Endodermal cell (in vitro differentiated cells): Measurements from ENCODE around the gene OPALIN. TPM values are rescaled to one million over a fixed set of nuclear protein-coding genes. Genes with fewer than 3 reads are reported as not detected.

Experiments
- DNase-seq: peaks from one replicate; pipeline ENCODE4 v3.0.0-alpha.2; 2017
- H3K27ac ChIP-seq: 2 replicates; pipeline ENCODE4 v1.5.1; 2013; ENCODE audit warnings: mild to moderate bottlenecking, low read depth, low read length, moderate library complexity
- H3K27me3 ChIP-seq: 2 replicates; pipeline ENCODE4 v1.6.1; 2013; ENCODE audit warnings: mild to moderate bottlenecking, low read length, moderate library complexity; ENCODE audit not compliant: insufficient read depth, control insufficient read depth, poor library complexity, severe bottlenecking
- H3K36me3 ChIP-seq: 2 replicates; pipeline ENCODE4 v1.7.0; 2013; ENCODE audit warnings: mild to moderate bottlenecking, low read length, moderate library complexity; ENCODE audit not compliant: control insufficient read depth, insufficient read depth
- H3K4me1 ChIP-seq: one replicate; pipeline ENCODE4 v1.7.0; 2013; ENCODE audit warnings: low read length; ENCODE audit not compliant: control insufficient read depth, insufficient read depth
- H3K4me3 ChIP-seq: 2 replicates; pipeline ENCODE4 v1.5.1; 2013; ENCODE audit warnings: mild to moderate bottlenecking, low read length, moderate library complexity
- H3K9ac ChIP-seq: 2 replicates; pipeline ENCODE4 v1.6.1; 2013; ENCODE audit warnings: mild to moderate bottlenecking, low read length, moderate library complexity; ENCODE audit not compliant: poor library complexity, severe bottlenecking; ENCODE audit errors: extremely low read depth
- H3K9me3 ChIP-seq: 2 replicates; pipeline ENCODE4 v1.6.1; 2013; ENCODE audit warnings: mild to moderate bottlenecking, low read length, moderate library complexity; ENCODE audit not compliant: control insufficient read depth
- H3K27ac Mint-ChIP-seq: 2 replicates; pipeline ENCODE4 v1.8.0; 2020; ENCODE audit warnings: mixed read lengths
- H3K27me3 Mint-ChIP-seq: 2 replicates; pipeline ENCODE4 v1.8.0; 2021; ENCODE audit warnings: mild to moderate bottlenecking, mixed read lengths; ENCODE audit not compliant: insufficient read depth
- H3K36me3 Mint-ChIP-seq: 2 replicates; pipeline ENCODE4 v1.8.0; 2020; ENCODE audit warnings: low read depth, mixed read lengths
- H3K4me1 Mint-ChIP-seq: 2 replicates; pipeline ENCODE4 v1.8.0; 2020; ENCODE audit warnings: mixed read lengths
- H3K4me3 Mint-ChIP-seq: 2 replicates; pipeline ENCODE4 v1.8.0; 2020; ENCODE audit warnings: mild to moderate bottlenecking, moderate library complexity, mixed read lengths
- H3K9me3 Mint-ChIP-seq: 2 replicates; pipeline ENCODE4 v1.8.0; 2020; ENCODE audit warnings: mild to moderate bottlenecking, mixed read lengths
- WGBS, 2 experiments: methylation state at CpG; one replicate each; pipeline versions ENCODE4 v1.1.5 to v1.1.7; 2013; ENCODE audit warnings: missing lambda C conversion rate in 2 of 2, mixed read lengths in 1 of 2; ENCODE audit not compliant: insufficient coverage in 1 of 2, insufficient read length in 1 of 2; 5-methylcytosine and 5-hydroxymethylcytosine counted together
- total RNA-seq, 2 donors: library from RNA; stranded (reverse); fragmentation: NEBNext Ultra II Directional in 1 of 2; extraction: Animal tissue kit (Norgen Biotek cat#: 25700) in 1 of 2; gene quantifications; 2 replicates in 1 of 2; 3 replicates in 1 of 2; pipeline ENCODE4 v1.2.1, GENCODE V29; 2021
- TF ChIP-seq, protein P1 (sequence below): fragments of 200-600 bp; sonication (generic); conservative IDR thresholded peaks from 2 replicates; pipeline ENCODE4 v1.5.0; 2021; ENCODE audit warnings: antibody characterized with exemption, mild to moderate bottlenecking

OPALIN gene
- total RNA-seq, 2 donors from 2014 or later, result not detected

DNA sequence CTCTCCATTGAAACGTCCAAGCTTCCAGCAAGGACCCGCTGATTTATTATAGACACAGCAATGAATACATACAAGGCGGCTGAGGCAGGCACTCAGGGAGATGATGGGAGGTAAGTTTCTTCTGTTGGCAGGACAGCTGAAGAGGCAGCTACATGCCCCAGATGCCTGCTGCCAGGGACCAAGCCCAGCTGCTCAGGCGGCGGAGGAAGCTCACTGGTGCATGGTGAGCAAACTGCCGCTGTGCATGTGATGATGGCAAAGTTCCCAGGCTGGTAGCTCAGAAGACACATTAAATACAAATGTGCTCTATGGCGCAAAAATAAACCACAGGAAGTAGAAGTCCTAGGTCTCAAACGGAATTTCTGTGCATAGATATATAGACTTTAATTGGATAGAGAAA lies 52.3 kb downstream of the OPALIN start:
- Histone ChIP-seq H3K4me1 (peaks cover 18% of the 10 kb centered on the region), H3K36me3 (no peaks in the 10 kb centered on the region), H3K27ac (no peak overlapping the region), H3K9me3 (no peaks in the 10 kb centered on the region), H3K9ac (no peak overlapping the region), H3K4me3 (no peak overlapping the region), H3K27me3 (no peaks in the 10 kb centered on the region)
- Mint-ChIP-seq H3K4me3 (no peak overlapping the region), H3K27ac (no peak overlapping the region), H3K36me3 (no peaks in the 10 kb centered on the region), H3K27me3 (no peaks in the 10 kb centered on the region), H3K4me1 (peaks cover 35% of the 10 kb centered on the region), H3K9me3 (no peaks in the 10 kb centered on the region)
- no peak for DNase-seq
- TF ChIP-seq, protein P1, sequence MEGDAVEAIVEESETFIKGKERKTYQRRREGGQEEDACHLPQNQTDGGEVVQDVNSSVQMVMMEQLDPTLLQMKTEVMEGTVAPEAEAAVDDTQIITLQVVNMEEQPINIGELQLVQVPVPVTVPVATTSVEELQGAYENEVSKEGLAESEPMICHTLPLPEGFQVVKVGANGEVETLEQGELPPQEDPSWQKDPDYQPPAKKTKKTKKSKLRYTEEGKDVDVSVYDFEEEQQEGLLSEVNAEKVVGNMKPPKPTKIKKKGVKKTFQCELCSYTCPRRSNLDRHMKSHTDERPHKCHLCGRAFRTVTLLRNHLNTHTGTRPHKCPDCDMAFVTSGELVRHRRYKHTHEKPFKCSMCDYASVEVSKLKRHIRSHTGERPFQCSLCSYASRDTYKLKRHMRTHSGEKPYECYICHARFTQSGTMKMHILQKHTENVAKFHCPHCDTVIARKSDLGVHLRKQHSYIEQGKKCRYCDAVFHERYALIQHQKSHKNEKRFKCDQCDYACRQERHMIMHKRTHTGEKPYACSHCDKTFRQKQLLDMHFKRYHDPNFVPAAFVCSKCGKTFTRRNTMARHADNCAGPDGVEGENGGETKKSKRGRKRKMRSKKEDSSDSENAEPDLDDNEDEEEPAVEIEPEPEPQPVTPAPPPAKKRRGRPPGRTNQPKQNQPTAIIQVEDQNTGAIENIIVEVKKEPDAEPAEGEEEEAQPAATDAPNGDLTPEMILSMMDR, result no peak
- WGBS, 2 experiments, result 92 to 93% methylated on average over 5 to 8 of the region's 8 CpGs

DNA sequence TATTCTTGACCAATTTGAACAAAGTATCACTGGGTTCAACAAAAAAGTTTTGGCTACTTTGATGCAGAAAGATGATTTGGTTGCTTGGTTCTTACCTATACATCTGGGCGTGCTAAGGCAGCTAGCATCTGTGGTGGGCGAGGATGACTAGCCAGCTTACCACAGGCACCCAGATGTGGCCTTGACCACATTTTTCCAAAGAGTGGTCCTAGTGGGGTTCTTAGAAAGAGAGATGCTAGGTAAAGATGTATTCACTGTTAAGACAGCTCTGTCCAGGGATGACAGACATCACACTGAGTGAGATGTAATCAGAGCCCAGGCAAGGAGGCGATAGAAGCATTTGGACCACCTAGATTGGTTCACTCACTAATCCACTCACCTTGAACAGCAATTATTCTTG lies 53.8 kb downstream of the OPALIN start:
- no peaks in the 10 kb centered on the region for H3K36me3 Mint-ChIP-seq
- no peaks in the 10 kb centered on the region for H3K9me3 Mint-ChIP-seq
- 86 to 97% methylated on average over 2 to 3 of the region's 3 CpGs for WGBS, 2 experiments
- peaks cover 34% of the 10 kb centered on the region for H3K4me1 Mint-ChIP-seq
- H3K36me3 ChIP-seq, result no peaks in the 10 kb centered on the region
- H3K9ac ChIP-seq, result no peak overlapping the region
- H3K27ac Mint-ChIP-seq, result no peak overlapping the region
- no peak for DNase-seq
- no peaks in the 10 kb centered on the region for H3K27me3 ChIP-seq
- TF ChIP-seq, protein P1, result no peak
- no peaks in the 10 kb centered on the region for H3K27me3 Mint-ChIP-seq
- H3K4me3 ChIP-seq, result no peak overlapping the region
- peaks cover 10% of the 10 kb centered on the region for H3K4me1 ChIP-seq
- H3K4me3 Mint-ChIP-seq, result no peak overlapping the region
- no peaks in the 10 kb centered on the region for H3K9me3 ChIP-seq
- no peak overlapping the region for H3K27ac ChIP-seq

DNA sequence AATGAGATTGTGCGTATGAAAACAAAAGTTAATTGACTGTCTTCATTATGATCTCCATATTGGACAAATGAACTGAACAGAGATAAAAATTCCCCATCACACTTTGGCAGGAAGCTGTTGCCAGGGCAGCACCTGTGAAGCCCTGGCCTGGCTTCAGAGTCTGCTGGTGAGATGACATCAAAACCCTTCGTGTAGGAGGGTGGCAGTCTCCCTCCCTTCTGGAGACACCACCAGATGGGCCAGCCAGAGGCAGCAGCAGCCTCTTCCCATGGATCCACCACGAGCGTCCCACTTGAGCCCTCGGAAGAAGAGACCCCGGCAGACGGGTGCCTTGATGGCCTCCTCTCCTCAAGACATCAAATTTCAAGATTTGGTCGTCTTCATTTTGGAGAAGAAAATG lies 54.6 kb downstream of the OPALIN start, which contains the start of gene DNTT:
Gene DNTT, plus strand, starts transcription at position 205 of the 400 bp plus-strand sequence. Its CDS starts 64 bp downstream, at position 269.
- TF ChIP-seq, protein P1, result no peak

More for the DNA sequence above, 54.6 kb downstream of the OPALIN start, which contains the start of gene DNTT:
- no peak within 1 kb of the TSS for H3K27ac Mint-ChIP-seq
- H3K9me3 ChIP-seq, result no peaks in the 10 kb centered on the region
- no peaks in the 10 kb centered on the region for H3K36me3 Mint-ChIP-seq
- H3K27me3 Mint-ChIP-seq, result no peaks in the 10 kb centered on the region
- no peak within 1 kb of the TSS for H3K4me3 ChIP-seq
- no peak within 1 kb of the TSS for H3K4me3 Mint-ChIP-seq
- no peak within 1 kb of the TSS for H3K27ac ChIP-seq
- DNase-seq, result no peak
- no peaks in the 10 kb centered on the region for H3K27me3 ChIP-seq
- no peaks in the 10 kb centered on the region for H3K9me3 Mint-ChIP-seq
- peaks cover 27% of the 10 kb centered on the region for H3K4me1 Mint-ChIP-seq
- peaks cover 5% of the 10 kb centered on the region for H3K4me1 ChIP-seq
- 89 to 100% methylated on average over 5 to 8 of the region's 8 CpGs for WGBS, 2 experiments
- no peak within 1 kb of the TSS for H3K9ac ChIP-seq
- no peaks in the 10 kb centered on the region for H3K36me3 ChIP-seq
